CD4-positive, alpha-beta T cell treated with Interleukin-6 at 100 ng/mL for 8 hours (primary cell): ENCODE data around the gene ESAM.
A peak's percentile ranks its signal among the peaks of the same experiment; 100 is the strongest.

Experiments used
- DNase-seq: peaks from one replicate; pipeline ENCODE4 v3.0.0-alpha.2; 2020; ENCODE audit warnings: mixed read lengths, low spot score

ESAM gene

DNA sequence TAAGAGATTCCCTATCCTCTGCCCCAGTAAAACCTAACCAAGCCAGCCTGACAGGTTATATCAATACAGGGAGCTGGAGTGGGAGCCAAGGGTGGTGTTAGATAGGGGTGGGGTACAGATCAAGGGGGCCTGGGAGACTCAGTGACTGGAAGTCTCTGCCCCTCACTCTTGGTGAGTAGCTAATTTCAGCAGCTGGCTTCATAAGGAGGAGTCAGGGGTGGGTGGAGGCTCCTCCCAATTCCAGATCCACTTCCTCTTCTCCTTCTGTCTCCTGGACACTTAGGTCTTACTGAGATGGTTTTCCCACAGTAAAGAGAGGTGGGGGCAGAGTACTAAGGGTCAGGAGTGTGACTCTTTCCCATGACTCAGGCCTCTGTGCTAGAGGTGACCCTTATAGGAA, 8.9 kb downstream of the ESAM start:
- no peak for DNase-seq

DNA sequence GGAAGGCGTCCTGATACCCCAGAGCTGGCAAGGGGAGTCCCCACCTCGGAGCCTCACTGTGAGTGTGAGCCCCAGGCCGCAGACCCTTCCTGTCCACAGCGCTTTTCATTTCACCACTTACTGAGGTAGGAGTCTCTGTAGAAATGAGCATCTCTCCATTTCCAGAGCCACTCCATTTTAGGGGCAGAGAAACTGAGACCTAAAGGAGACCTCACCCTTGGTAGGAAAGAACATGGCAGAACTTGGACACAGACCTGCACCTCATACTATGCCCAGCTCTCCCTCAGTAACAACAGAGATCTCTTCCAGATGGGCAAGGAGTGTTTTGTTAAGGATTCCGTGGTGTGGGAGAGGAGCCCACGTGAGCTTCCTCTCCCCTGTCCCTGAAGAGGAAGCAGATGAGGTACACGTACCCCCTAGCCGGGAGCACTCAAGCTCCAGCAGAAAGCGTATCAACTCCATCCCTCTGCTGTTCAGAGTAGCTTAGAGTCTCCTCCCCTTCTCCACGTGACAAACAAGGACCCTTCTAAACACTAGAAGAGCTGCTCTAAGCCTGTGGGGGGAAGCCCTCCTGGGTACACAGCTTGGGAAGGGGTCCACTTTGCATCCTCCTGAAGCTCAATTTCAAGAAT, 9.5 kb downstream of the ESAM start:
- DNase-seq: no peak

GRCh38 chr11:124751741-124752470, 10.2 kb downstream of the ESAM start, which contains the start of gene VSIG2:
Gene VSIG2, minus strand, starts transcription at chr11:124752255. Its CDS starts 118 bp downstream, at chr11:124752137.
- no peak for DNase-seq

DNA sequence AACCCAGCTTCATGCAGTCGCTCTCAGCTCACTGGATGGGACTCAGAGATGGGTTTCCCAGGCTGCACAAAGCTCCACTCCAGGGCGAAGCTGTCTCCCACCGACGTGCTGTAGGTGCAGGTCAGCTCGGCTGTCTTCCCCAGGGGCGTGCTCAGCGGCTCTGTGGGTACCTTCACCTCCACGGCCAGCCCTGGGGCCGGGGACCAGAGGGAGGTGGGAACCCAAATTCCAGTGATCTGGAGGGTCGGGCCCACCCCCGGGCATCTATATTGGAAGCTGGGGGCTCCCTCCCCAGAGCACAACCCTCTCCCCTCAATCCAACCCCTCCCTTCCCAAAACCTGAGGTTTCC, 10.7 kb downstream of the ESAM start:
- DNase-seq: no peak

DNA sequence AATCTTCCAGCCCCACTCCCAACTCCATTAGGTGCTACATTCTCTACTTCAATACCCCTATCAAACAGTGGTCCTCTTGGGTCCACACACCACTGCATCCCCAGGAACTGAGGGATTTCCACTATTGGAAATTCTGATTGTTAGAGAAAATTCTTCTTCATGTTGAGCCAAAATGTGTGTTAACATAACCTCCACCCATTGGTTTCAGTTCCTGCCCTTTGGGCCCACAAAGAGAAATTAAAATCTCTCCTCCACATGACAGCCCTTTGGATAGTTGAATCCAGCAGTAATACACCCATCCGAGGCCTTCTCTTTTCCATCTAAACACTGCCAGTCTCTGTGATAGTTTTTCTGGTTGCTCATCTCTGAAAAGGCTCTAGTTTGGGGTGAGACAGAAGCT, 12.2 kb downstream of the ESAM start:
- no peak for DNase-seq

GRCh38 chr11:124748481-124749343, 13.4 kb downstream of the ESAM start:
- no peak for DNase-seq

- no peak for DNase-seq
Observed at GRCh38 chr11:124748100-124748418, 14.0 kb downstream of the ESAM start.

DNA sequence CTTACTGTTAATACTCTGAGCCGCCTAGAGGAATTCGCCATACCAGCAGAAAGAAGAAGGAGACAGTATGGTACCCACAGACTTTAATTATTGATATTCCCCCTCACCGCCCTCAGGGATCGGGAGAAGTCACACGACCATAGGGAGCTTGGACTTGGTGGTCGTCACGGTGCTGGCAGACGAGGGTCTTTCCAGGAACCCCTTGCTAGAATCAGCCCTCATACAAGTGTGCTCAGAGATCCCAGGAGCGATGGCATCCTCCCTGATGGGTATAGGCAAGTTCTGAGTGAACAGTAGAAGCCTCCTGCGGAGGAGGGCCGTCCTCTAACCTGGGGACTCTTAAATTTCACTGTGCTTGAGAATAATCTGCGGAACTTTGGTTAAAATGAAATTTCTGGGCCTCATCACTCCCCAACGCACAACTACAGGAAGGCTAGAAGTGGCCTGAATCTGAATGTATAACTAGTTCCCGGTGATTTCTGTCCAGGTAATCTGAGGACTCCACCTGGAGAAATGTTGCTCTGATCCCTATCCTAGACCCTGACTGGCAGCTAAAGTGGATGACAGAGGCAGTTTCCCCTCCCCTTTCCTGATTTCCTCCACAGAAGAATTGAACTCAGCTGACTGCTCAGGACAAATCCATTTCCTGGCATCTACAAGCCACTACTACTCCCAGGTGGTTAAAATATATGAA, 14.5 kb downstream of the ESAM start:
- no peak for DNase-seq

DNA sequence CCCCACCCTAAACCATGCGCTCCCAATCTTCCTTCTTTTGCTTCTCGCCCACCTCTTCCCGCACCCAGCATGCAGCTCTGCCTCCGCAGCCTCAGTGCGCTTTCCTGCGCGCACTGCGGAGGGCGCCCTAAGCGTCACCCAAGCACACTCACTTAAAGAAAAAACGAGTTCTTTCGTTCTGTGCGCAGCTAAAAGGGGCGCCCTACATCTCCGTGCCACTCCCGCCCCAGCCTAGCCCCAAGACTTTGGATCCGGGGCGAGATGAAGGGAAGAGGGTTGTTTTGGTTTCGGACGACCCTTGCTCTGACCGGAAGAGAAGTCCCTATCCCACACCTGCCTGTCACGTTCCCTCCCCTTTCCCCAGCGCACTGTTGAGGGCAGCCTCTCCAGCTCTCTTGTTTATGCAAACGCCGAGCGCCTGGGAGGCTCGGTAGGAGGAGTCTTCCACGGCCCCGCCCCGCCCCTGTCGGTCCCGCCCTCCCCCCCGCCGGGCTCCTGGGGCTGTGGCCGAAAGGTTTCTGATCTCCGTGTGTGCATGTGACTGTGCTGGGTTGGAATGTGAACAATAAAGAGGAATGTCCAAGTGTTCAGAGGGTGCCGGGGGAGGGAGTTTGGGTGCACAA, 15.4 kb downstream of the ESAM start:
- DNase-seq: peak; percentile 82

DNA sequence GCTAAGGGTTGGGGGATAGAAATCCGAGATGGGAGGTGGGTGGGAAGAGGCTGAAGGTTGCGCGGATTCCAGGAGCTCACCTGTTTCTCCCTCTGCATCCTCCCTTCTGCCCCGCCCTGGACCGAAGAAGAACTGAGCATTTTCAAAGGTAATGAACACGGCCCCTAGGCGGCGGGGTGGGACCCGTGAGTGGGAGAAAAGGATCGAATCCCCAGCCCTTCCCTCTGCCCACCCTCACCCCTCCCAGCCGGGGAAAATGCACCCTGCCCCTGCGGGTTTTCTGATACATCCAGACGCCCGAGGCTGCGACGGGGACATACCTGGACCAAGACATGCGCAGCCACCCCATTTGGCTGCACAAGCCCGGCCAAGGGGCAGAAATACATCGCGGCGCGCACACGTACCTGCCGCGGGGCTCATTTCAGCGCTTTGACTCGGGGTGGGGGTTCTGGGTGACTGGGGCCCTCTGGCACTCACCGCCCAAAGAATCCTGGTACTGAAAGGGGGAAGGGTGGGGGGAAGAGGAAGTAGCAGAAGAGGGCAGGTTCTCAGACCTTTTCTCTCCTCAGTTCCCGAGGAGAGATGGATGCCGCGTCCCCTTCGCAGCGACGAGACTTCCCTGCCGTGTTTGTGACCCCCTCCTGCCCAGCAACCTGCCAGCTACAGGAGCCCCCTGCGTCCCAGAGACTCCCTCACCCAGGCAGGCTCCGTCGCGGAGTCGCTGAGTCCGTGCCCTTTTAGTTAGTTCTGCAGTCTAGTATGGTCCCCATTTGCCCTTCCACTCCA, 16.1 kb downstream of the ESAM start:
- DNase-seq: peak; percentile 33

- DNase-seq: no peak
Observed at GRCh38 chr11:124745270-124745834, 16.7 kb downstream of the ESAM start.

DNA sequence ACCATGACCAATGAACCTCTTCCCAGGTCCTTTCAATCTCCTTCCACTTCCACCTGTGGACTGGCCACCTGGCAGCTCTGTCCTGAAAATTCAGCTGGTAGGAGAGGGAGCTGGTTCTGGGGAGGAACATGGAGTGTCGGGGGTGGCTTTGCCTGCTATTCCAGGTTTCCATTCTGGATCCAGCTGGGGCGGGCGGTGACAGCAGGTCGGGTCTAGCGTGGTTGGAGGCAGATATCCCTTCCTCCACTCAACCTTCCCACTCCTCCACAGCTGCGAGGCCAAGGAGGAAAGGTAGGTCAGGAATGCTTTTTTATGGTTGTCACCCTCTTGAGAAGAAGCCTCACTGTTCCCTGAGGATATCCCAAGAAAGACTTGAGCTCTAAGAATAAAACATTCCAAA, 19.0 kb downstream of the ESAM start:
- no peak for DNase-seq

DNA sequence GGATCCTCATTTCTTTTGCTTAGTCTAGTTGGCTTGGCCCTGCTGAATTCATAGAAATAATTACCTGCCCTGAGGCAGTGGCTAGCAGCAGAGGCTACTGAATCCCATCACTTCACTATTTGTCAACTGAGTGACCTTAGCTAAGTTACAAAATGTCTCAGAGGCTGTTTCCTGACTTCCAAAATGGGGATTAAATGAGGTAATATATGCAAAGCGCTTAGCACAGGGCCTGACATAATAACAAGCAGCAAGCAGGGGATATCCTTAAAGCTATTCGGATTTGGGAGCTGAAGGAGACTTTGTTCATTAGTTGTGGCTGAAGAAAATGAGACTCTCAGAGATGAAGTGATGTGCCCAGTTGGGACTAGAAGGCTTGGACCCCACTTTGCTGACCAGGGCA, 19.5 kb downstream of the ESAM start:
- no peak for DNase-seq

DNA sequence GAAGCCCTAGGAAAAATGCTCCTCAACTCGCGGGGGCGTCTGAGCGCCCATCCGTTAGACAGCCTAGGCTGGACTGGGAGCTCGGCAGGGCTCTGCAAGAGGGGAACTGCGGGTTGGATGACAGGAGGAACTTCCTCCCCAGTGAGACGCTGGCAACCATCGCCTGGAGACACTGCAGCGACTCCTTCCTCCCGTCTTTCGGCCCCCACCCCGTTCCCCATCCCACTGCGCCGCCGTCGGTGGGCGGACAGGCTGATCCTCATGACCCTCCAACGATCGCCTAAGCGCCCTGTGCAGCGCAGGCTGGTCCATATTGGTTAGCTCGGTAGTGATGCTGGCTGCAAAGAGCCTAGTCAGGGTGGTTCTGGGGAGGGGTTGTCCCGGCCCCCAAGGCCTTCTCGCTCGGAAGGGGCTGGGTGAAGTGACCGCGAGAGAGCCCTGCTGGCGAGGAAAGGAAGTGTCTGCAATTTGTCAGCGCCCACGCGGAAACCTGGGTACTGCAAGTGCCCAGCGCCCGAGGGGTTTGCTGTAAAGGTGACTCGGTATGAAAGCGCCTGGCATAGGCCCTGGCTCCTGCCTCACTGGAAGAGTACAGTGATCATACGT, 21.7 kb downstream of the ESAM start:
- peak; percentile 38 for DNase-seq

- DNase-seq: peak; percentile 78
Observed at GRCh38 chr11:124739479-124740276, 22.4 kb downstream of the ESAM start, which contains the start of gene NRGN. Gene NRGN, plus strand, starts transcription at chr11:124739942. Its CDS starts 143 bp downstream, at chr11:124740085.

GRCh38 chr11:124738713-124739478, 23.2 kb downstream of the ESAM start:
- DNase-seq: no peak

- DNase-seq: no peak
Observed at GRCh38 chr11:124737638-124738305, 24.3 kb downstream of the ESAM start.

GRCh38 chr11:124736736-124737135, 25.4 kb downstream of the ESAM start:
- no peak for DNase-seq
